ENCODE data around the gene MAN2A2.

DNA sequence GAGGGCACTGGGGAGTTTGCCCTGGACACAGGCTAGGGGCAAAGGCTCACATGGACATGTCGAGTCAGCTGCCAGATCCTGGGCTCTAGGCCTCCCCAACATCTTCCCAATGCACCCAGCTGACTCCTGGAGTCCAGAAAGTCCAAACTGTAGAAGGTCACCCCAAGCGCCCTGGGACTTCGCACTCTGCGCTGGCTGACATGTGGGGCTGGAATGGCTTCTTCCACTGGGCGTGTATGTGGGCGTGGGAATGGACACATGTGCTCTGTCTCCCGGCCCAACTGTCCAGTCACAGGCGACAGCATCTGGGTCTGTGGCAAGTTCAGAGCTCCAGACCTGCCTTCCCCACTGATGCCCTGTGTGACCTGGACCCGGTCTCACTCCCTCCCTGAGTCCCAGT lies 48.0 kb upstream of the MAN2A2 start:
- TF ChIP-seq FOXM1 (IDR thresholded peaks at IDR 0.05; ENCODE audit: borderline replicate concordance, low read depth): no peak
- no peak for TF ChIP-seq CREB1 (IDR thresholded peaks at IDR 0.05; ENCODE audit: low read depth)
- no peak for TF ChIP-seq EP300 (IDR thresholded peaks at IDR 0.05; ENCODE audit: borderline replicate concordance)
- TF ChIP-seq, protein P1, sequence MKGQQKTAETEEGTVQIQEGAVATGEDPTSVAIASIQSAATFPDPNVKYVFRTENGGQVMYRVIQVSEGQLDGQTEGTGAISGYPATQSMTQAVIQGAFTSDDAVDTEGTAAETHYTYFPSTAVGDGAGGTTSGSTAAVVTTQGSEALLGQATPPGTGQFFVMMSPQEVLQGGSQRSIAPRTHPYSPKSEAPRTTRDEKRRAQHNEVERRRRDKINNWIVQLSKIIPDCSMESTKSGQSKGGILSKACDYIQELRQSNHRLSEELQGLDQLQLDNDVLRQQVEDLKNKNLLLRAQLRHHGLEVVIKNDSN (IDR thresholded peaks at IDR 0.05): no peak
- TF ChIP-seq TAF1 (IDR thresholded peaks at IDR 0.05; ENCODE audit: low read depth): no peak
- no peak for TF ChIP-seq RAD21 (IDR thresholded peaks at IDR 0.05; ENCODE audit: low read depth)
- TF ChIP-seq YY1 (IDR thresholded peaks at IDR 0.05; ENCODE audit: low read depth): no peak
- TF ChIP-seq, protein P2, sequence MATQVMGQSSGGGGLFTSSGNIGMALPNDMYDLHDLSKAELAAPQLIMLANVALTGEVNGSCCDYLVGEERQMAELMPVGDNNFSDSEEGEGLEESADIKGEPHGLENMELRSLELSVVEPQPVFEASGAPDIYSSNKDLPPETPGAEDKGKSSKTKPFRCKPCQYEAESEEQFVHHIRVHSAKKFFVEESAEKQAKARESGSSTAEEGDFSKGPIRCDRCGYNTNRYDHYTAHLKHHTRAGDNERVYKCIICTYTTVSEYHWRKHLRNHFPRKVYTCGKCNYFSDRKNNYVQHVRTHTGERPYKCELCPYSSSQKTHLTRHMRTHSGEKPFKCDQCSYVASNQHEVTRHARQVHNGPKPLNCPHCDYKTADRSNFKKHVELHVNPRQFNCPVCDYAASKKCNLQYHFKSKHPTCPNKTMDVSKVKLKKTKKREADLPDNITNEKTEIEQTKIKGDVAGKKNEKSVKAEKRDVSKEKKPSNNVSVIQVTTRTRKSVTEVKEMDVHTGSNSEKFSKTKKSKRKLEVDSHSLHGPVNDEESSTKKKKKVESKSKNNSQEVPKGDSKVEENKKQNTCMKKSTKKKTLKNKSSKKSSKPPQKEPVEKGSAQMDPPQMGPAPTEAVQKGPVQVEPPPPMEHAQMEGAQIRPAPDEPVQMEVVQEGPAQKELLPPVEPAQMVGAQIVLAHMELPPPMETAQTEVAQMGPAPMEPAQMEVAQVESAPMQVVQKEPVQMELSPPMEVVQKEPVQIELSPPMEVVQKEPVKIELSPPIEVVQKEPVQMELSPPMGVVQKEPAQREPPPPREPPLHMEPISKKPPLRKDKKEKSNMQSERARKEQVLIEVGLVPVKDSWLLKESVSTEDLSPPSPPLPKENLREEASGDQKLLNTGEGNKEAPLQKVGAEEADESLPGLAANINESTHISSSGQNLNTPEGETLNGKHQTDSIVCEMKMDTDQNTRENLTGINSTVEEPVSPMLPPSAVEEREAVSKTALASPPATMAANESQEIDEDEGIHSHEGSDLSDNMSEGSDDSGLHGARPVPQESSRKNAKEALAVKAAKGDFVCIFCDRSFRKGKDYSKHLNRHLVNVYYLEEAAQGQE (IDR thresholded peaks at IDR 0.05; ENCODE audit: low read depth): no peak
